ENCODE results near the gene SRPX2. TPM values are rescaled to one million over a fixed set of nuclear protein-coding genes. Genes with fewer than 3 reads are reported as not detected.

Gene SRPX2
- total RNA-seq, 2 donors from 2014 or later = not detected

DNA sequence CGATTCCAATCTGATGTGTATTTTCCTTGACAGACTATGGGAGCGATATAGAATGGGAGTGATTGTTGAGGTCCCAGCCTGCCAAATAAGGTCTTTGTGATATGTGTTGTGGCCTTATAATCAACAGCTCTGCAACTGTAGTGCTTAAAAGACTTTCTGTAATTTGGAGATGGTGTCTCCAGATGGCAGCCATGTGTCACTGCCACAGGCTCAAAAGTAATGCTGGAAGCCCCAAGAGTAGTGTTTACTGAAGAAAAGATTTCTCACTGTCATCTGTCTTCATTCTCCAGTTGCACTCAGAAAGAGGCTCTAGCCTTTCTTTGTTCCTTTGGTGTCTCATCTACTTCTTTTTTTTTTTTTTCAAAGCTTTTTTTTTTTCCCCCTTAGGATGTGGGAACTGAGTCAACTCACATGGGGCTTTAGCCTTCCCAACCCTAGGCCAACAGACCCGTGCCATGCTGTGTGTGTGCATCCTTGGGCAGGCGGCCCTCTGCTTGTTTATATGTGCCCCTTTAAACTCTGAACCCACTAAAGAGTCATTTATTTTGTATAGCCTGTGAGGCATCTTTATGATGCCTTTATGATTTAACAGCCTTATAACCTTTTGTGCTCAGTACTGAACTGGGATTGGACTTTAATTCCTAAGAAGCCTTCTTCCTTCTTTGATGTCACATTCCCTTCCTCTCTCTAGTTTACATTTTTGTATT lies 15.6 kb downstream of the SRPX2 start:
- Mint-ChIP-seq H3K27me3 (ENCODE audit: low read depth) (peaks cover 40% of the 10 kb centered on the region), H3K27ac (no peak overlapping the region), H3K4me1 (ENCODE audit: low read depth) (no peaks in the 10 kb centered on the region), H3K36me3 (ENCODE audit: insufficient read depth in 2 of 2) (no peaks in the 10 kb centered on the region), H3K4me3 (no peak overlapping the region), H3K9me3 (no peaks in the 10 kb centered on the region)
- DNase-seq (no peak), ATAC-seq (replicated peaks in 1 of 2) (no peak)

DNA sequence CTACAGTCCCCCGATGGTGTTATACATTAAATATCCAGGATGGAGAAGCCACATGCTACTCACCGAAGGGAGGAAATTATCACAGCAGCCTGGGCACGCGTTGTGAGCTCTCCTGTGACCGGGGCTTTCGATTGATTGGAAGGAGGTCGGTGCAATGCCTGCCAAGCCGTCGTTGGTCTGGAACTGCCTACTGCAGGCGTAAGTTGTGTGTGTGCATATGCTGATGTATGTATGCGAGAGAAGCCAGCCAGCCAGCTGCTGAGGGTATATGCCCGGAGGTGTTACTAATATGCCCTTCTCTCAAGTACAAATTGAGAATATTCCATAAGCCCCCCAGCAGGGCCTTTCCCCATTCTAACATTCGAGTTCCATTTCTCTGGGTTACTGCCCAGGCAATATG lies 18.2 kb downstream of the SRPX2 start:
- ATAC-seq (replicated peaks in 1 of 2) = no peak
- Mint-ChIP-seq H3K9me3 (no peaks in the 10 kb centered on the region), H3K27me3 (ENCODE audit: low read depth) (peaks cover 51% of the 10 kb centered on the region), H3K27ac (no peak overlapping the region), H3K4me1 (ENCODE audit: low read depth) (no peaks in the 10 kb centered on the region), H3K4me3 (no peak overlapping the region), H3K36me3 (ENCODE audit: insufficient read depth in 2 of 2) (no peaks in the 10 kb centered on the region)
- DNase-seq = no peak

DNA sequence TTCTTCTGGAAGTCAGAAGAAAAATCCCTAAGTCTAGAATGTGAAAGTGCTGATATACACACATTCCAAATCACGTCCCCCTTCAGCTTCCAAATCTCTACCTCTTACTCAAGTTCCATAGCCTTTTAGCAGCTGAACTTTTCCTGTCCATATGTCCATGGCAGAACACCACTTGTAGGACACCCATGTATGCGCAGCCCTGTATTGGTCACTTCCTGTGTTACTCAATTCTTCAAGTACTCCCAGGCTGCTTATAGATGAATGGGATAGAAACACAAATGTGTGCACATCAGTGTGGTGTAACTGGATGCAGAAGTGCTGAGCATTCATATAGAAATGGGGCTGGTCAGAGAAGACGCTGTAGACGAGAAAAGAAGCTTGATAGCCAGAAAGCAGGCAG lies 18.8 kb downstream of the SRPX2 start:
- Mint-ChIP-seq H3K9me3 (no peaks in the 10 kb centered on the region), H3K27ac (no peak overlapping the region), H3K4me3 (no peak overlapping the region), H3K4me1 (ENCODE audit: low read depth) (no peaks in the 10 kb centered on the region), H3K36me3 (ENCODE audit: insufficient read depth in 2 of 2) (no peaks in the 10 kb centered on the region), H3K27me3 (ENCODE audit: low read depth) (peaks cover 57% of the 10 kb centered on the region)
- no peak for DNase-seq
- no peak for ATAC-seq (replicated peaks in 1 of 2)

DNA sequence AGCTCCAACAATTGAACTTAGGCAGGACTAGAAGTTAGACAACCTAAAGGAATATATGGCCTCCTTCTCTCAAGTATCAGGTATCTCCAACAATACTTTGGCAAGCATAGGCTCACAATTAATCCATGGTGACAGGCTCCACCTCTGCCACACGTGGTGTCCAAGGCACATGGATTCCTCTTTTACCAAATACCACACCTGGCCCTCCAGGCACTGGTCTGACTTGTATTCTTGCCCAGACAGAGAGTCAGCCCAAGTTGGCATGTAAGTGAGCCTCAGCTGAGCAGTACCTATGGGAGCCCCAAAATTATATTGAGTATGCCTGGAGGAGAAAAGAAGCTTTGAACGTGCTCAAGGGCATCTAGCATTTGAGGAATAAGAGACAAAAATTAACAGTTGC lies 19.6 kb downstream of the SRPX2 start:
- Mint-ChIP-seq H3K27me3 (ENCODE audit: low read depth) (peaks cover 66% of the 10 kb centered on the region), H3K9me3 (no peaks in the 10 kb centered on the region), H3K36me3 (ENCODE audit: insufficient read depth in 2 of 2) (no peaks in the 10 kb centered on the region), H3K27ac (no peak overlapping the region), H3K4me1 (ENCODE audit: low read depth) (no peaks in the 10 kb centered on the region), H3K4me3 (no peak overlapping the region)
- DNase-seq = no peak
- ATAC-seq (replicated peaks in 1 of 2) = no peak

DNA sequence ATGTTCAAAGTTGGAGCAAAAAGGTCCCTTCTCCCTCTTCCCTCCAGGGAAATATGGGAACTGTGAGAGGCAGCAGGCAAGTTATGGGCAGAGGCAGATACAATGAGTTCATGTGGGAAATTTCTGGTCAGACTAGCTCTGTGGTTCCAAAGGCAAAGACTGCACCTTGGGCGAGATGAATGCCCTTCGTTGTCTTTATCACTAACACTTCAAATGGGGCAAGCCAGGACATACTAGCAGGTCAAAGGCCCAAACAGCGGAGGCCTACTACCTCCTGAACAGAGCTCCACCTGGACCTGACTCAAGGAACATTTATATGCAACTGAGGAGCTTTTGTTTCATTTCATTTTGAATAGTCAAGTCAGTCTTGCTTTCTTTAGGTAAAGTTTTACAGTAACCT lies 29.0 kb downstream of the SRPX2 start:
- H3K4me1 Mint-ChIP-seq (ENCODE audit: low read depth) = peaks cover 5% of the 10 kb centered on the region
- H3K4me3 Mint-ChIP-seq = no peak overlapping the region
- H3K27ac Mint-ChIP-seq = no peak overlapping the region
- no peaks in the 10 kb centered on the region for H3K9me3 Mint-ChIP-seq
- ATAC-seq (replicated peaks in 1 of 2) = no peak
- peaks cover 72% of the 10 kb centered on the region for H3K27me3 Mint-ChIP-seq (ENCODE audit: low read depth)
- DNase-seq = no peak
- no peaks in the 10 kb centered on the region for H3K36me3 Mint-ChIP-seq (ENCODE audit: insufficient read depth in 2 of 2)

DNA sequence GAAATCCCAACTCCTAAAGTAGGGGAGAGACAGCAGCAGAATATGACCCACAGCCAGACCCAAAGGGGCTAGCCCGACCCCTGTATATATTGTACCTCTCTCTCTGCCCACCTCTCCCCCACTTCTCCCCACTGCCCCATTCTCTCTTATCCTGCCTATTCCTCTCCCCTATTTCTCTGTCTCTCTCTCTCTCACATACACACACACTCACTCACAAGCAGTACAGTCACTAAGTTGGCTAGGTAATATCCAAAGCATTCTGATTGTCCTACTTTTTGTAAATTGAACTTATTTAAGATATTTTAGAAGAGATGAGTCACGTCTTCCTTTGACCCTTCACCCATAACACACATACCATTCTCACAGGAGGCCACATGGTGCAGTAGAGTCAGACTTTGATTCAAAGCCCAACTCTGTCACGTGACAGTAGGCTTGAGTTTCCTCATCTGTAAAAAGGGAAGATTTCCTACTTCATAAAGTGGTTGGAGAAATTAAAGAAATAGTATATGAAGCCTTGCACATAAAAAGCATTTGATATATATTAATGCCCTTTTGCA lies 29.5 kb downstream of the SRPX2 start:
- DNase-seq (no peak), ATAC-seq (replicated peaks in 1 of 2) (no peak)
- H3K27me3 Mint-ChIP-seq (ENCODE audit: low read depth) = peaks cover 69% of the 10 kb centered on the region
- H3K4me1 Mint-ChIP-seq (ENCODE audit: low read depth) = peaks cover 5% of the 10 kb centered on the region
- no peak overlapping the region for H3K27ac Mint-ChIP-seq
- H3K36me3 Mint-ChIP-seq (ENCODE audit: insufficient read depth in 2 of 2) = no peaks in the 10 kb centered on the region
- H3K4me3 Mint-ChIP-seq = no peak overlapping the region
- H3K9me3 Mint-ChIP-seq = no peaks in the 10 kb centered on the region

DNA sequence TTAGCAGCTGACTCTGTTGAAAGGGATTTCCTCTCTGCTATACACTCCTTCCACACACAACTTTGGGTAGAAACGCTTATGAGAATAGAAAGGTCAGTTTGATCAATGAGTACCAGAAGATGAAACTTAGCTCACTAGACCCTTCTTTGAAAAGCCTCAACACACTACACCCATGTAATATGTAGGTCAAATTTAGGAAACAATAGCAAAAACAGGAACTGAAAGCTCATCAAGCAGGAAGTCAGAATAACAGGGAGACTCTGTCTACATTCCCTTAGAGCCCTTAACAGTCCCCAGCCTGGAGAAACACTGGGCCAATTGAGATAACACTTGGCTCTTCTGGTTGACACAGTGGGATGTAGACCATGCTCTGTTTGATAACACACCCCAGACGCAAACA lies 30.7 kb downstream of the SRPX2 start:
- DNase-seq = no peak
- H3K27ac Mint-ChIP-seq = no peak overlapping the region
- H3K36me3 Mint-ChIP-seq (ENCODE audit: insufficient read depth in 2 of 2) = no peaks in the 10 kb centered on the region
- H3K4me3 Mint-ChIP-seq = no peak overlapping the region
- no peak for ATAC-seq (replicated peaks in 1 of 2)
- H3K9me3 Mint-ChIP-seq = no peaks in the 10 kb centered on the region
- H3K4me1 Mint-ChIP-seq (ENCODE audit: low read depth) = peaks cover 5% of the 10 kb centered on the region
- peaks cover 70% of the 10 kb centered on the region for H3K27me3 Mint-ChIP-seq (ENCODE audit: low read depth)

DNA sequence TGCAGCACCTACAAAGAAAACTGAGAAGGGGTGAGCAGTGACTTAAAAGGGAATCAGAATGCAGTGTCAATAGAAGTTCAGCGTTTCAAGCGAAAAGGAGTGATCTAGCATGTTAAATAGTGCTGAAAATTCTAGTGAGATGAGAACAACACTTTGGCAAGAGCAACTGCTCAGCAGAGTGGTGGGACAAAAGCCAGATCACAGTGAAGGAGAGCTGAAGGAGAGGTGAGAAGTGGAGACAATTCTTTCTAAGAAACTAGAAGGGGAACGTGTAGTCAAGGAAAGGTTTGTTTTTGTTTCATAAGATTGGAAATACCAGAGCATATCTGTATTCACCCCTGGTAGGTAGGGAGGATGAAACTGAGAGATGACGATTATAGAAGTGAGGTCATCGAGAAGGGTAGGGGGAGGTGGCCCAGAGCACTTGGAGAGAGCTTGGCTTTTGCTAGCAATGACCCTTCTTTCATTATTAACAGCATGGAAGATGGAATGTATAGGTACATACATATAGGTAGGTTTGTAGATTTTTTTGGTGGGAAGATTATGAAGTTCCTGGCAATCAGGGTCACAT lies 33.7 kb downstream of the SRPX2 start:
- H3K27ac Mint-ChIP-seq = no peak overlapping the region
- DNase-seq = no peak
- no peak for ATAC-seq (replicated peaks in 1 of 2)
- peaks cover 60% of the 10 kb centered on the region for H3K27me3 Mint-ChIP-seq (ENCODE audit: low read depth)
- H3K9me3 Mint-ChIP-seq = no peaks in the 10 kb centered on the region
- H3K4me3 Mint-ChIP-seq = no peak overlapping the region
- H3K36me3 Mint-ChIP-seq (ENCODE audit: insufficient read depth in 2 of 2) = no peaks in the 10 kb centered on the region
- peaks cover 5% of the 10 kb centered on the region for H3K4me1 Mint-ChIP-seq (ENCODE audit: low read depth)

DNA sequence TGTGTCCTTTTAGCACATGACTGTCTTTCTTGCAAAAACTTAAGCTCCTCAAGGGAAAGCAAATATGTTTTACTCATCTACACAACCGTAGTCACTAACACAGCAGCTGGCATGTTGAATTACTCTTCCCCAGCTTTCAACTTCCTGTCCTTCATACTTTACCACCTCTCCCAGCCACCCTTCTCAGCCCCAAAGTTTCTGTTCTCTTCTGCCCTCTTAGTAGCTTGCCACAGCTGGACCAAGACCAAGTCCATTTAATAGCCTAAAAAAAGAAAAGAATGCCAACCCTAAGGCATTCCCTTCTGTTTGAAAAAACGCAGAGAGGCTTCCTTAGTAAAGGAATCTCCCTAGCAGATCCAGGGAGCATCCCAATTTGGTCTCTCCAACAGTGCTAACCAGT lies 36.8 kb downstream of the SRPX2 start:
- Mint-ChIP-seq H3K36me3 (ENCODE audit: insufficient read depth in 2 of 2) (no peaks in the 10 kb centered on the region), H3K4me1 (ENCODE audit: low read depth) (peaks cover 5% of the 10 kb centered on the region), H3K9me3 (no peaks in the 10 kb centered on the region), H3K27ac (no peak overlapping the region), H3K27me3 (ENCODE audit: low read depth) (peaks cover 37% of the 10 kb centered on the region), H3K4me3 (no peak overlapping the region)
- no peak for ATAC-seq (replicated peaks in 1 of 2)
- no peak for DNase-seq

DNA sequence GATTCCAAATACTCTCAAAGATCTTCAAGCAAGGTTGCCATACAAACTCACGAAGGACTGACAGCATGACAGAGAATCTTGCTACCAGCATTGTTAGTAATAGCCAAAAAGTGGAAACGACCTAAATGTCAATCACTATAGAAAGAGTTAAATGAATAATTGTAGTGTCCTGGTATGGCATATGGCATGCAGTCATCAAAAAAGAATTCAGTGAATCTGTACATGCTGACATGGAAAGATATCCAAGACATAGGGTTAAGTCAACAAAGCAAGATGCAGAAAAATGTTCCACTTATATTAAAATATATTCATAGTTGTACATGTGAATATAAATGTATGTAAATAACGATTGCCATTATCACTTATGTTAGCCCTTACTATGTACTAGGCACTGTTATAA lies 37.6 kb downstream of the SRPX2 start:
- Mint-ChIP-seq H3K4me1 (ENCODE audit: low read depth) (peaks cover 6% of the 10 kb centered on the region), H3K27ac (no peak overlapping the region), H3K4me3 (no peak overlapping the region), H3K9me3 (no peaks in the 10 kb centered on the region), H3K36me3 (ENCODE audit: insufficient read depth in 2 of 2) (no peaks in the 10 kb centered on the region), H3K27me3 (ENCODE audit: low read depth) (peaks cover 40% of the 10 kb centered on the region)
- no peak for ATAC-seq (replicated peaks in 1 of 2)
- DNase-seq = no peak

DNA sequence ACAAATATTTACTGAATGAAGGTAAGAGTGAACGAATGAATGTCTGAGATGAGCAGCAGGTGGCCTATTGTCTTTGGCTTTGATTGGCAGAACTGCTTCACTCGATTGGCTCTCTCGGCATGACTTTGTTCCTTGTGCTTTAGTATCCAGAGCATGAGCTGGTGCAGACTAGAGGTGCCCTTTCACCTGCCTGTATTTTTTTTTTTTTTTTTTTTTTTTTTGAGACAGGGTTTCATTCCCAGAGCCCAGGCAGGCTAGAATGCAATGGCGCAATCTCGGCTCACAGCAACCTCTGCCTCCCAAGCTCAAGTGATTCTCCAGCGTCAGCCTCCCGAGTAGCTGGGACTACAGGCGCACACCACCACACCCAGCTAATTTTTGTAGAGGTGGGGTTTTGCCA lies 38.9 kb downstream of the SRPX2 start:
- ATAC-seq (replicated peaks in 1 of 2) = no peak
- H3K4me1 Mint-ChIP-seq (ENCODE audit: low read depth) = peaks cover 14% of the 10 kb centered on the region
- no peak for DNase-seq
- peaks cover 40% of the 10 kb centered on the region for H3K27me3 Mint-ChIP-seq (ENCODE audit: low read depth)
- H3K9me3 Mint-ChIP-seq = no peaks in the 10 kb centered on the region
- no peak overlapping the region for H3K4me3 Mint-ChIP-seq
- no peak overlapping the region for H3K27ac Mint-ChIP-seq
- no peaks in the 10 kb centered on the region for H3K36me3 Mint-ChIP-seq (ENCODE audit: insufficient read depth in 2 of 2)

DNA sequence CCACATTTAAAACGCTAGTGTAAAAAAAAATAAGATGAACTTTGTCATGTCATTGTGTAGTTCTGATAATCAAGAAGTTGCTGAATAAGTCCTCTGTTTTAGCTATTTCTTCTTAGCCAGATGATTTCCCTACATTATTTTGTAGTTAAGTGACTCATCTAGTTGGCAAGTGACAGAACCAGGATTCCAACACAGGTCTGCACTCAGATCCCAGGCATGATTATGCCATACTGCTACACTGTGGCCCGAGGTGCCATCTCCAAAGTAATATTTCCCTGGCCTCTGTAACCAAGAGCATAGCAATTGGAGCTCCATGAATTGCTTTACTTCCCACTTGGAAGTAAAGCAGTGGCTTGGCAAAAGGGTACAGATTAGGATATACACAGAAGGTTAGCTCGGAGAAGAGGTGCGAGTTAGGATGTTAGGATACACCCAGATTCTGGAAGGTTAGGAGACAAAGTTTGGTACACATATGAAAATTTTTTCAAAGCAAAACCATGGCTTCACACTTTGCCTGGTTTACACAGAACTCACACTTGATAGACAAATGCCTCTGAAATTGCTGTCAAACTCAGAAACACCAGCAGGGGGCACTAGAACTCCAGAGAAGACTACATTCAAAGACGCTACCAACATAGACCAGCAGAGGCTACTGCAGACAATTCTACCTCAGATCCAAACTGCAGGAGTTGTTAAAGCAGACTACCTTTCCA lies 41.4 kb downstream of the SRPX2 start:
- Mint-ChIP-seq H3K4me3 (no peak overlapping the region), H3K36me3 (ENCODE audit: insufficient read depth in 2 of 2) (no peaks in the 10 kb centered on the region), H3K9me3 (no peaks in the 10 kb centered on the region), H3K27ac (no peak overlapping the region), H3K4me1 (ENCODE audit: low read depth) (peaks cover 14% of the 10 kb centered on the region), H3K27me3 (ENCODE audit: low read depth) (peaks cover 44% of the 10 kb centered on the region)
- ATAC-seq (replicated peaks in 1 of 2) (peak; percentile 75 to 78), DNase-seq (peak; percentile 68 to 69)

DNA sequence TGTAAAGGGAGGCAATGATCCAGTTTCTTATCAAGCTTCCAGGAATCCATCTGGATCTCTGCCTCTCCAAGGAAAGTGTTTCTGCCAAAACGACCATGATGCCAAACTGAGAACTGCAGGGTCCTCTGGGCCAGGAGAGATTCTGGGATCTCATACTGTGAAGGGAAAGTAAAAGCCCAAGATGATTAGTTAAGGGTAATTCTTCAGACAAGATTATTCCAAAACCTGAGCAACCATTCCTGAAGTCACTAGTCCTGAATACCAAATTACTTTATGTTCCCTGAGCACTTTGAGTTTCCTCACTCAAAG lies 42.0 kb downstream of the SRPX2 start:
- Mint-ChIP-seq H3K36me3 (ENCODE audit: insufficient read depth in 2 of 2) (no peaks in the 10 kb centered on the region), H3K9me3 (no peaks in the 10 kb centered on the region), H3K4me1 (ENCODE audit: low read depth) (peaks cover 14% of the 10 kb centered on the region), H3K27ac (no peak overlapping the region), H3K4me3 (no peak overlapping the region), H3K27me3 (ENCODE audit: low read depth) (peaks cover 44% of the 10 kb centered on the region)
- DNase-seq (no peak), ATAC-seq (replicated peaks in 1 of 2) (peak in 1 of 2 donors; percentile 7)

All from activated T-cell treated with anti-CD3 and anti-CD28 coated beads, Interleukin-2, amount 50 U/mL, for 72 hours (primary cell).